H1 (cell line): Measurements from ENCODE around the gene PDE4D. TPM values are rescaled to one million over a fixed set of nuclear protein-coding genes. Genes with fewer than 3 reads are reported as not detected.

Experiments used
- CTCF ChIA-PET: fragments of 300-600 bp; sonication (Branson Sonifier 250); formaldehyde crosslinking; loops from one replicate; lab custom pipeline; 2021; ENCODE audit not compliant: partially characterized antibody; lab: Charles Lee
- POLR2A ChIA-PET: fragments of 300-600 bp; sonication (Branson Sonifier 250); formaldehyde crosslinking; loops from one replicate; lab custom pipeline; 2021; ENCODE audit warnings: inconsistent platforms; ENCODE audit not compliant: partially characterized antibody; lab: Charles Lee
- DNase-seq, 2 experiments: peaks; one replicate each; pipeline versions ENCODE4 v3.0.0 to v3.0.0-alpha.2; 2010 to 2022; ENCODE audit warnings: low spot score in 2 of 2, low read depth in 1 of 2, mixed read lengths in 1 of 2
- FAIRE-seq: peaks from 2 replicates; lab custom pipeline; 2011; peaks lifted over from hg19 to GRCh38; lab: Jason Lieb, UNC
- H2AFZ ChIP-seq: 2 replicates; pipeline ENCODE4 v1.8.1; 2012; ENCODE audit warnings: low read length, inconsistent platforms
- H2AK5ac ChIP-seq: 2 replicates; pipeline ENCODE4 v1.6.1; 2013; ENCODE audit warnings: low read depth, low read length
- H2BK120ac ChIP-seq: replicated peaks from 2 replicates; pipeline ENCODE3; 2013; ENCODE audit warnings: low read depth, low read length, inconsistent platforms
- H2BK12ac ChIP-seq: 2 replicates; pipeline ENCODE4 v1.6.1; 2013; ENCODE audit warnings: low read depth, low read length
- H2BK15ac ChIP-seq: 2 replicates; pipeline ENCODE4 v1.6.1; 2013; ENCODE audit warnings: low read length
- H2BK20ac ChIP-seq: 2 replicates; pipeline ENCODE4 v1.6.1; 2013; ENCODE audit warnings: low read length
- H2BK5ac ChIP-seq: 2 replicates; pipeline ENCODE4 v1.6.1; 2013; ENCODE audit warnings: low read depth, low read length
- H3K14ac ChIP-seq: 2 replicates; pipeline ENCODE4 v1.6.1; 2013; ENCODE audit warnings: inconsistent platforms; ENCODE audit not compliant: insufficient read length
- H3K18ac ChIP-seq: 2 replicates; pipeline ENCODE4 v1.6.1; 2013; ENCODE audit warnings: low read length; ENCODE audit errors: extremely low read depth
- H3K23ac ChIP-seq: 2 replicates; pipeline ENCODE4 v1.6.1; 2013; ENCODE audit warnings: inconsistent platforms; ENCODE audit not compliant: insufficient read length
- H3K23me2 ChIP-seq: 2 replicates; pipeline ENCODE4 v1.6.1; 2013; ENCODE audit warnings: low read depth, low read length
- H3K27ac ChIP-seq: 2 replicates; pipeline ENCODE4 v1.6.1; 2011; ENCODE audit warnings: low read depth, low read length, inconsistent platforms
- H3K27me3 ChIP-seq, 4 experiments: replicated peaks in 1 of 4; 1 replicate in 1 of 4; 2 replicates in 3 of 4; pipeline versions ENCODE4 v1.6.1 to v1.8.1; 2011 to 2013; ENCODE audit warnings: low read length in 3 of 4, mild to moderate bottlenecking in 3 of 4, inconsistent platforms in 2 of 4, mixed read lengths in 2 of 4, moderate library complexity in 1 of 4; ENCODE audit not compliant: control insufficient read depth in 3 of 4, insufficient read depth in 3 of 4; ENCODE audit errors: extremely low read depth in 1 of 4
- H3K36me3 ChIP-seq, 4 experiments: 2 replicates each; pipeline versions ENCODE4 v1.6.1 to v1.8.1; 2011 to 2013; ENCODE audit warnings: mild to moderate bottlenecking in 4 of 4, low read length in 3 of 4, moderate library complexity in 2 of 4, control low read depth in 1 of 4, inconsistent platforms in 1 of 4; ENCODE audit not compliant: insufficient read depth in 4 of 4, control insufficient read depth in 2 of 4
- H3K4ac ChIP-seq: replicated peaks from 2 replicates; pipeline ENCODE3; 2013; ENCODE audit warnings: low read length, low read depth, mixed read lengths, inconsistent platforms; ENCODE audit not compliant: insufficient read length
- H3K4me1 ChIP-seq, 4 experiments: replicated peaks in 1 of 4; 1 replicate in 1 of 4; 2 replicates in 3 of 4; pipeline versions ENCODE4 v1.6.1 to v1.8.1; 2011 to 2013; ENCODE audit warnings: low read length in 3 of 4, inconsistent platforms in 2 of 4, mixed read lengths in 1 of 4; ENCODE audit not compliant: insufficient read depth in 4 of 4, control insufficient read depth in 3 of 4
- H3K4me2 ChIP-seq, 2 experiments: 2 replicates each; pipeline versions ENCODE4 v1.6.1 to v1.8.1; 2011 to 2013; ENCODE audit warnings: low read depth in 2 of 2, low read length in 2 of 2, control low read depth in 1 of 2, inconsistent platforms in 1 of 2, mild to moderate bottlenecking in 1 of 2; ENCODE audit not compliant: insufficient read depth in 1 of 2
- H3K4me3 ChIP-seq, 4 experiments: fragments of 200-600, 300-600 bp in 1 of 4; sonication (generic), shearing (Covaris generic), sonication (Bioruptor Twin) in 1 of 4; 2 replicates each; pipeline versions ENCODE4 v1.5.1 to v1.8.1; 2011 to 2016; ENCODE audit warnings: low read length in 4 of 4, low read depth in 3 of 4, control low read depth in 2 of 4, inconsistent platforms in 2 of 4, mild to moderate bottlenecking in 2 of 4, mixed read lengths in 1 of 4, moderate library complexity in 1 of 4; ENCODE audit not compliant: insufficient read depth in 2 of 4; ENCODE audit errors: extremely low read depth in 1 of 4
- H3K56ac ChIP-seq: replicated peaks from 2 replicates; pipeline ENCODE3; 2013; ENCODE audit warnings: low read depth, mild to moderate bottlenecking, mixed read lengths, low read length, inconsistent platforms; ENCODE audit not compliant: insufficient read length
- H3K79me1 ChIP-seq: 2 replicates; pipeline ENCODE4 v1.6.1; 2013; ENCODE audit warnings: low read depth, low read length, control low read depth
- H3K79me2 ChIP-seq, 2 experiments: 2 replicates each; pipeline versions ENCODE4 v1.6.1 to v1.8.1; 2012 to 2013; ENCODE audit warnings: low read length in 2 of 2, mild to moderate bottlenecking in 2 of 2, inconsistent platforms in 1 of 2; ENCODE audit not compliant: insufficient read depth in 2 of 2, control insufficient read depth in 1 of 2
- H3K9ac ChIP-seq, 4 experiments: replicated peaks in 1 of 4; 1 replicate in 1 of 4; 2 replicates in 3 of 4; pipeline versions ENCODE4 v1.6.1 to v1.8.1; 2011 to 2013; ENCODE audit warnings: low read depth in 3 of 4, low read length in 3 of 4, control low read depth in 2 of 4, mild to moderate bottlenecking in 2 of 4, moderate library complexity in 2 of 4, inconsistent platforms in 1 of 4; ENCODE audit errors: extremely low read depth in 1 of 4
- H3K9me3 ChIP-seq, 2 experiments: 2 replicates each; pipeline versions ENCODE4 v1.6.1 to v1.8.1; 2012 to 2013; ENCODE audit warnings: mild to moderate bottlenecking in 2 of 2, moderate library complexity in 2 of 2, control low read depth in 1 of 2, inconsistent platforms in 1 of 2, low read depth in 1 of 2, low read length in 1 of 2, mixed read lengths in 1 of 2; ENCODE audit not compliant: insufficient read depth in 2 of 2
- H4K20me1 ChIP-seq, 2 experiments: replicated peaks in 1 of 2; 2 replicates each; pipeline versions ENCODE3 to v1.8.1; 2011 to 2013; ENCODE audit warnings: inconsistent platforms in 2 of 2, low read length in 2 of 2, mild to moderate bottlenecking in 1 of 2; ENCODE audit not compliant: insufficient read depth in 2 of 2, control insufficient read depth in 1 of 2
- H4K5ac ChIP-seq: 2 replicates; pipeline ENCODE4 v1.6.1; 2013; ENCODE audit warnings: low read length, low read depth, mixed read lengths, inconsistent platforms; ENCODE audit not compliant: insufficient read length
- H4K8ac ChIP-seq: 2 replicates; pipeline ENCODE4 v1.8.0; 2013; ENCODE audit warnings: mild to moderate bottlenecking, moderate library complexity, low read length, inconsistent platforms; ENCODE audit not compliant: insufficient read depth; ENCODE audit errors: extremely low read depth
- H4K91ac ChIP-seq: replicated peaks from 2 replicates; pipeline ENCODE3; 2013; ENCODE audit warnings: low read length, mixed read lengths, inconsistent platforms; ENCODE audit not compliant: insufficient read length
- CHD2 ChIP-seq: IDR thresholded peaks from 2 replicates; pipeline ENCODE4 v1.6.1; 2012; ENCODE audit warnings: low read length, improper control_type of control experiment
- CTBP2 ChIP-seq: IDR thresholded peaks from 2 replicates; pipeline ENCODE4 v1.7.0; 2011; ENCODE audit warnings: borderline replicate concordance, mild to moderate bottlenecking, moderate library complexity, mixed read lengths, low read length; ENCODE audit not compliant: insufficient read depth, insufficient read length
- JUND ChIP-seq: IDR thresholded peaks from 2 replicates; pipeline ENCODE4 v1.6.1; 2011; ENCODE audit warnings: mild to moderate bottlenecking, improper control_type of control experiment, low read length
- SAP30 ChIP-seq: fragments of 300-600 bp; sonication (generic); IDR thresholded peaks from 2 replicates; pipeline ENCODE4 v1.7.1; 2012; ENCODE audit warnings: low read length, moderate library complexity, mild to moderate bottlenecking, inconsistent platforms; ENCODE audit not compliant: insufficient read depth, insufficient replicate concordance
- WGBS, 2 experiments: shearing (Covaris generic) in 1 of 2; methylation state at CpG; one replicate each; pipeline versions ENCODE4 v1.1.6 to v1.1.7; 2013 to 2015; ENCODE audit warnings: low lambda C conversion rate in 2 of 2, mixed read lengths in 2 of 2, inconsistent platforms in 1 of 2, low coverage in 1 of 2, missing lambda C conversion rate in 1 of 2; ENCODE audit not compliant: insufficient replicate concordance in 2 of 2, insufficient coverage in 1 of 2, insufficient read length in 1 of 2; ENCODE audit errors: extremely low coverage in 1 of 2, missing lambda C conversion rate in 1 of 2; 5-methylcytosine and 5-hydroxymethylcytosine counted together
- polyA plus RNA-seq, 7 experiments: library from polyadenylated mRNA; depleted of rRNA in 3 of 7; stranded (reverse) in 5 of 7; unstranded in 2 of 7; fragments of >200 nt in 5 of 7; fragments of 200-250 nt in 2 of 7; gene quantifications; 1 replicate in 5 of 7; 2 replicates in 1 of 7; 4 replicates in 1 of 7; pipeline versions ENCODE4 v1.2.1 to v1.2.3, GENCODE V29; 2011 to 2013; ENCODE audit warnings: missing spikeins in 2 of 7, mixed read lengths in 2 of 7
- total RNA-seq: library from RNA; stranded (reverse); fragmentation: NEBNext Ultra II Directional; extraction: Animal tissue kit (Norgen Biotek cat#: 25700); gene quantifications from 2 replicates; pipeline ENCODE4 v1.2.1, GENCODE V29; 2021

The PDE4D gene
- total and polyA plus RNA-seq, 2 of the 8 experiments (the other 6 are each of a cell fraction or from before 2014, with no cell fraction given): 2.3 to 3.7 TPM

DNA sequence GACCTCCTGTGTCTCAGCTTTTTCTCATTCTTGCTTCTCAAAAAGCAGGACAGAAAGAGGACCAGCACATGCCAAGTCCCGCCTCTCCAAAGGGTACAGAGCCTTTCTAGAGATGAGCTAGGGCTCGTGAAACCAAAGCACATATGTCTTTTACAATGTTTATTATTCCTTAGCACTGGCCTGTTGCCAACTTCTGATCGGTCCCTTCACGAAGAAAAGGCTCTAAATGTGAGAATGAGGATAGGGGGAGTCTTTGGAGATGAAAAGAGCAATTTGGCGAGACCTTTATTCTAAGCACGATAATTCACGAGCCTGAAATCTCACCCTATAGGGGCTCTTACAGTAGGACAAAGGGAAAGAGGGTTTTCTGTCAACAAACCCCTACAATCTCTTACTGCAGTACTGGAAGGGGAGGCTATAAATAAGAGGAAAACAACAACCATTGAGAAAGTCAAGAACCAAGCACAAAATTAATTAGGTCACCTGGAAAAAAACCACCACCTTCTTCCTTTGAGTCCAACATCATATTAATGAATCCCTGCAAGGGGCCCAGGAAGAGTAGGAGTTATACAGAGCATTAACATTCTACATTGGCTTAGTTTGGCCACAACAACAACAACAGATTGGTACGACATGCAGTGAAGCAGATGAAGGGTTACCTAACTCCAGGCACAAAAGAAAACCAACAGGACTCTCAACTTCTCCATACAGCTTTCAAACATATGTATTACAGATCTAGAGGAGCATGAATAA is 309.5 kb downstream of the PDE4D start:
- no peaks in the 10 kb centered on the region for H3K23me2 ChIP-seq
- no peak overlapping the region for H4K91ac ChIP-seq
- H4K20me1 ChIP-seq: no peaks in the 10 kb centered on the region
- H3K79me1 ChIP-seq: no peaks in the 10 kb centered on the region
- no peak overlapping the region for H4K5ac ChIP-seq
- H3K9me3 ChIP-seq: no peaks in the 10 kb centered on the region
- no peak overlapping the region for H2BK15ac ChIP-seq
- H2AK5ac ChIP-seq: no peak overlapping the region
- H2BK20ac ChIP-seq: no peak overlapping the region
- no peak overlapping the region for H2BK120ac ChIP-seq
- ChIA-PET POLR2A (interaction anchor here (0.9 to 1.6 kb wide), 2 partner anchors 11 to 14 kb away, joined by 4 to 5 read pairs; no protein-coding TSS in a partner anchor), CTCF (interaction anchor here (0.6 to 1.4 kb wide), 6 partner anchors 14 to 701 kb away, joined by 3 read pairs; no protein-coding TSS in a partner anchor)
- 77% methylated on average over 8 of the region's 8 CpGs; no CpG with 5 or more reads in 1 of the 2 experiments for WGBS, 2 experiments
- no peaks in the 10 kb centered on the region for H3K79me2 ChIP-seq
- H2BK12ac ChIP-seq: no peak overlapping the region
- TF ChIP-seq CHD2 (no peak), CTBP2 (no peak), JUND (no peak), SAP30 (no peak)
- FAIRE-seq (no peak), DNase-seq (no peak)
- H3K23ac ChIP-seq: no peak overlapping the region
- H3K4me2 ChIP-seq: no peak overlapping the region
- no peak overlapping the region for H3K14ac ChIP-seq
- no peak overlapping the region for H3K4me3 ChIP-seq
- no peak overlapping the region for H3K18ac ChIP-seq
- H3K4ac ChIP-seq: no peak overlapping the region
- H3K56ac ChIP-seq: no peak overlapping the region
- no peaks in the 10 kb centered on the region for H3K27me3 ChIP-seq
- peaks cover 2 to 17% (median 4%) of the 10 kb centered on the region in 4 experiments; a peak in 5 of 7 replicates for H3K4me1 ChIP-seq
- H2BK5ac ChIP-seq: no peak overlapping the region
- no peak overlapping the region for H3K27ac ChIP-seq
- no peak overlapping the region for H2AFZ ChIP-seq
- no peaks in the 10 kb centered on the region for H3K36me3 ChIP-seq
- H3K9ac ChIP-seq: no peak overlapping the region
- no peak overlapping the region for H4K8ac ChIP-seq
